GM18951 (cell line): ENCODE data around the gene MED9.

ENCODE experiments used
- POLR2A ChIP-seq: IDR thresholded peaks from 4 replicates; pipeline ENCODE4 v1.6.1; 2011; ENCODE audit warnings: mild to moderate bottlenecking; ENCODE audit not compliant: insufficient read length, insufficient read depth; ENCODE audit errors: extremely low read depth
- in situ Hi-C: fragments of 300-500 bp; cut with MboI; formaldehyde crosslinking; loops from one replicate; pipeline ENCODE4 v1.12.0; 2022; ENCODE audit warnings: low sequenced_read_pairs, mixed read lengths, inconsistent platforms; ENCODE audit not compliant: unreplicated experiment

MED9 gene

GRCh38 chr17:17527534-17527933 lies 50.7 kb downstream of the MED9 start:
- TF ChIP-seq POLR2A: no peak
- in situ Hi-C loops: no loop called here

- in situ Hi-C loops: no loop called here
- no peak for TF ChIP-seq POLR2A
Observed at GRCh38 chr17:17527956-17528500, 51.2 kb downstream of the MED9 start.

- in situ Hi-C loops: no loop called here
- no peak for TF ChIP-seq POLR2A
Observed at GRCh38 chr17:17528696-17529652, 52.2 kb downstream of the MED9 start.

- in situ Hi-C loops: no loop called here
- TF ChIP-seq POLR2A: no peak
Observed at GRCh38 chr17:17531156-17531555, 54.4 kb downstream of the MED9 start.

GRCh38 chr17:17532991-17533390 lies 56.2 kb downstream of the MED9 start:
- no peak for TF ChIP-seq POLR2A
- in situ Hi-C loops: no loop called here

- no peak for TF ChIP-seq POLR2A
- in situ Hi-C loops: no loop called here
Observed at GRCh38 chr17:17533901-17534441, 57.2 kb downstream of the MED9 start.

GRCh38 chr17:17535957-17536356 lies 59.2 kb downstream of the MED9 start:
- no peak for TF ChIP-seq POLR2A
- in situ Hi-C loops: no loop called here

GRCh38 chr17:17536702-17537101 lies 59.9 kb downstream of the MED9 start:
- in situ Hi-C loops: no loop called here

GRCh38 chr17:17537311-17538099 lies 60.7 kb downstream of the MED9 start:
- no peak for TF ChIP-seq POLR2A
- in situ Hi-C loops: no loop called here

More at GRCh38 chr17:17536702-17537101, 59.9 kb downstream of the MED9 start:
- TF ChIP-seq POLR2A: no peak

GRCh38 chr17:17538417-17539391 lies 61.9 kb downstream of the MED9 start:
- TF ChIP-seq POLR2A: no peak
- in situ Hi-C loops: no loop called here

- in situ Hi-C loops: no loop called here
- no peak for TF ChIP-seq POLR2A
Observed at GRCh38 chr17:17539591-17539990, 62.8 kb downstream of the MED9 start.

GRCh38 chr17:17540278-17540906 lies 63.6 kb downstream of the MED9 start:
- in situ Hi-C loops: no loop called here
- TF ChIP-seq POLR2A: no peak
